Epithelial cell of umbilical artery (primary cell): ENCODE data around the gene CSRP3. TPM values are rescaled to one million over a fixed set of nuclear protein-coding genes. Genes with fewer than 3 reads are reported as not detected.

Experiments
- total RNA-seq: library from RNA; depleted of rRNA; stranded (reverse); fragments of >200 nt; gene quantifications from 2 replicates; pipeline ENCODE4 v1.2.3, GENCODE V29; 2014

The CSRP3 gene
- not detected in 2 replicates for total RNA-seq

DNA sequence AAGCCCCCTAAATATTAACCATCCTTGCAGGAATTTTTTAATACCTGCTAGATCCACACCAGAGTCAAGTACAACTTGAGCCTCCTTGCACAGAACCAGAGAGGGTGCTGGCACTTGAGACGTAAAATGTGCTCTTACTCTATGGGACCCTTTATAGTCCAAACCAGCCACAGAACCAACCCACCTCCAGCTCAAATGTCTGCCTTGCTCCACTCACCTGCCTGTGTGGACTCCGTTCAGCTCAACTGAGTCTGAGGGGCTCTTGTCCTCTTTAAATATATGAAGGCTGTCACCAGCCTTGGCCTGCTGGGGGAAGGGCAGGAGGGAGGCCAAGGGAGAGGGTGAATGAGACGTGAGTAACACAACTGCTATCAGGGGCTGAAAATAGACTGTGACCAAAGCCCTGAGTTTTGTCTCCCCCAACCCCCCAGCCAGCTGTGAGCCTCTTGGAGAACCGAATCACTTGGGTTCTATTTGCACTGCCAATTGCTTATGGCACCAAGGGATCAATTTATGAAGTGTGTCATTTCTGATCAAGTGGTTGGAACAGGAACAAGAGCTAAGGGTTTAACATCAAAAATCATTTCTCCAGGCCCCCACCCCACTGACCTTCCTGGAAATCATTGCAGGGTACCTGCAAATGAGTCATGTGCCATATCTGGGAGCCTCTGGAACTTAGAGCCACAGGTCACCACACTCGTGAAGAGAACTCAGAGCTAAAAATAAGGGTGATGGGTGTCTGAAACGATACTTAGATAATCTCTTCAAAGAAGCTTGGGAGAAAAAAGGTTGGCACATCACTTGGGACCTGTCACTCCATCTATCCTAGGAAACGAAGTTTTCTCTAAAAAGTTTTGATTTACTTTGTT, at the start of gene CSRP3:
Gene CSRP3 (minus strand): TSS at position 247 of the 869 bp plus-strand sequence. CDS start 9,535 bp downstream, outside the sequence.

DNA sequence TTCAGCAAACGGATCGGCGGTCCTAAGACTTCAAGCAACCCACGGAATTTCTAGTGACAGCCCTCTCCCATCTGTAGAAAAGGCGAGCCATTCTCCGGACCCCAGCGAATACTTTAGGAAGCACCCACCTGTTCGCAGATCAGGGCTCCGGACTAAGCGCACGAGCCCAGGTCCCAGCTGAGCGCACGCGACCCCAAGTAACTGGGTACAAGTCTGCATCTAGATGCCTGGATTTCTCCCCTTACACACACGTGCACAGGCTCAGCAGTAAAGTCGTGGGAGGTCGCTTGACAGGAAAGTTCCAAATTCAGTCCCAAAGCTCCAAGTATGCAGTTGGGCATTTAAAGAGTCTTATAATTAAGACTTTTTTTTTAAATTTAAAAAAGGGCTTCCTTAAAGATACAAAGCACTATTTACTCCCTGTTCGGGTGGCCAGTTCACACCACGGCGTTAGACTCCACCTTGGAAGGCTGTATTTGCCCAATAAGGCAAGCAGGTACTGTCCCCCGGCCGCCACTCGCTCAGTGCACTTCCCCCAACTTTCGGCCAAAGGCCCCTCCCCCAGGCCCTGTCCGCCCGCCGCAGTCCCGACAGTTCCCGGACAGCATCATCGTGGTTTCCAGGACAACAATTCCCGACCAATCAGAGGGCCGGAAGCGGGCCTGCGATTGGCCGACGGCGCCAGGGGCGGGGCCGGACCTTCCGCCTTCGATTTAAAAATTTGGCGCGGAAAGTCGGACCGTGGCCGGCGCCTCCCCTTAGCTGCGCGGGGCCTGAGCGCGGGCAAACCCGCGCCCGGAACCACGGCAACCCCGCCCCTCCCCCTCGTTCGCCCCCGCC, 38.9 kb upstream of the CSRP3 start, which contains the start of gene E2F8:
Gene E2F8 (minus strand): TSS at position 526 of the 840 bp plus-strand sequence. CDS start 824 bp downstream, outside the sequence.

Other genes with a start within 250 kb of the CSRP3 start
- not detected in 2 replicates for gene MRGPRX2, start 141.3 kb downstream of the CSRP3 start, total RNA-seq
- gene ZDHHC13, start 84.8 kb downstream of the CSRP3 start, total RNA-seq: 76.0 and 89.0 TPM in 2 replicates
- 2.6 and 3.5 TPM in 2 replicates for gene E2F8, start 39.0 kb upstream of the CSRP3 start, total RNA-seq